ENCODE data around the gene KLHL24. TPM values are rescaled to one million over a fixed set of nuclear protein-coding genes. Genes with fewer than 3 reads are reported as not detected.
"Not testable (repeated sequence)": the region's sequence is repeated elsewhere in the genome, so short reads cannot be mapped to it uniquely, and the experiment has no call there.

The KLHL24 gene, protein sequence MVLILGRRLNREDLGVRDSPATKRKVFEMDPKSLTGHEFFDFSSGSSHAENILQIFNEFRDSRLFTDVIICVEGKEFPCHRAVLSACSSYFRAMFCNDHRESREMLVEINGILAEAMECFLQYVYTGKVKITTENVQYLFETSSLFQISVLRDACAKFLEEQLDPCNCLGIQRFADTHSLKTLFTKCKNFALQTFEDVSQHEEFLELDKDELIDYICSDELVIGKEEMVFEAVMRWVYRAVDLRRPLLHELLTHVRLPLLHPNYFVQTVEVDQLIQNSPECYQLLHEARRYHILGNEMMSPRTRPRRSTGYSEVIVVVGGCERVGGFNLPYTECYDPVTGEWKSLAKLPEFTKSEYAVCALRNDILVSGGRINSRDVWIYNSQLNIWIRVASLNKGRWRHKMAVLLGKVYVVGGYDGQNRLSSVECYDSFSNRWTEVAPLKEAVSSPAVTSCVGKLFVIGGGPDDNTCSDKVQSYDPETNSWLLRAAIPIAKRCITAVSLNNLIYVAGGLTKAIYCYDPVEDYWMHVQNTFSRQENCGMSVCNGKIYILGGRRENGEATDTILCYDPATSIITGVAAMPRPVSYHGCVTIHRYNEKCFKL
- total RNA-seq, result 1 to 10 TPM; 8.0 to 9.2 TPM

GRCh38 chr3:183635431-183636220, at the start of gene KLHL24:
Gene KLHL24 (plus strand): TSS chr3:183635623. CDS start chr3:183650357, 14,734 bp downstream.
- peak within 1 kb of the TSS; percentile 92 for H3K27ac Mint-ChIP-seq
- POLR2A ChIA-PET, result interaction anchor here (0.7 to 5.3 kb wide), 8 partner anchors 29 to 207 kb away, joined by 3 to 47 read pairs (median 3); partner anchors contain the start of genes KLHL6, MCF2L2 and YEATS2
- H3K27me3 Mint-ChIP-seq (ENCODE audit: low read depth), result no peaks in the 10 kb centered on the region
- H3K4me1 Mint-ChIP-seq (ENCODE audit: low read depth), result peaks cover 26% of the 10 kb centered on the region
- H3K4me3 Mint-ChIP-seq, result peak within 1 kb of the TSS; percentile 90
- CTCF ChIA-PET, result interaction anchor here (1.0 to 2.0 kb wide), 10 partner anchors 44 to 249 kb away, joined by 3 to 10 read pairs (median 3); partner anchors contain the start of genes KLHL6, PARL and YEATS2
- DNase-seq (peak; percentile 94), ATAC-seq (peak; percentile 82)
- no peaks in the 10 kb centered on the region for H3K9me3 Mint-ChIP-seq (ENCODE audit: insufficient read depth)
- H3K36me3 Mint-ChIP-seq (ENCODE audit: low read depth), result no peaks in the 10 kb centered on the region

- H3K4me1 Mint-ChIP-seq (ENCODE audit: low read depth), result peaks cover 25% of the 10 kb centered on the region
- ChIA-PET CTCF (interaction anchor here (1.2 to 1.5 kb wide), 2 partner anchors 15 to 31 kb away, joined by 3 to 6 read pairs; partner anchors contain the start of gene KLHL6), POLR2A (interaction anchor here (0.9 to 1.9 kb wide), 2 partner anchors 31 to 49 kb away, joined by 3 to 5 read pairs; partner anchors contain the start of genes KLHL24 and KLHL6)
Measured at GRCh38 chr3:183586477-183586876, 48.9 kb upstream of the KLHL24 start.

GRCh38 chr3:183587336-183587735, 48.1 kb upstream of the KLHL24 start:
- Mint-ChIP-seq H3K27me3 (ENCODE audit: low read depth) (no peaks in the 10 kb centered on the region), H3K27ac (peak overlapping the region; percentile 84), H3K4me1 (ENCODE audit: low read depth) (peaks cover 33% of the 10 kb centered on the region), H3K36me3 (ENCODE audit: low read depth) (no peaks in the 10 kb centered on the region), H3K9me3 (ENCODE audit: insufficient read depth) (no peaks in the 10 kb centered on the region), H3K4me3 (no peak overlapping the region)
- ChIA-PET CTCF (interaction anchor here (0.9 to 1.5 kb wide), 2 partner anchors 27 to 32 kb away, joined by 3 to 6 read pairs; partner anchors contain the start of gene KLHL6), POLR2A (interaction anchor here (0.9 to 1.9 kb wide), 2 partner anchors 32 to 48 kb away, joined by 3 to 5 read pairs; partner anchors contain the start of genes KLHL24 and KLHL6)
- no peak for ATAC-seq
- no peak for DNase-seq

More at GRCh38 chr3:183586477-183586876, 48.9 kb upstream of the KLHL24 start:
- Mint-ChIP-seq H3K27me3 (ENCODE audit: low read depth) (no peaks in the 10 kb centered on the region), H3K36me3 (ENCODE audit: low read depth) (no peaks in the 10 kb centered on the region), H3K4me3 (peak overlapping the region; percentile 30), H3K27ac (peak overlapping the region; percentile 84), H3K9me3 (ENCODE audit: insufficient read depth) (no peaks in the 10 kb centered on the region)
- DNase-seq (peak; percentile 43), ATAC-seq (peak; percentile 87)

DNA sequence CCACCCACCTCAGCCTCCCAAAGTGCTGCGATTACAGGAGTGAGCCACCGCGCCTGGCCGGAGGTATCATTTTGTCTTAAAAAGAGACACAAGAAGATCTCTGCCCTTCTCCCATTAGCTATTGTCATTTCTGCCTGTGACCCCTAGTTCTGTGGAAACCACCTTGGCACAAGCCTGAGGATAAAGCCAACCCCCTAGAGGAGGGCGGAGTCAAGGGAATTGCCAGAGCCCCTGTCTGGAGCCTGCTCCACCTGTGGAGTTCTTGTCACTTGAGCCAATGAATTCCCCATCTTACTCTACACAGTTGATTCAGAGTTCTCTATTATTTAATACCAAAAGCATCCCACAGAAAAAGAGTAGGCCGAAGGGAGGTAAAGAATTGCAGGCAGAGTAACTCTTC, 45.0 kb upstream of the KLHL24 start:
- Mint-ChIP-seq H3K4me3 (no peak overlapping the region), H3K27ac (no peak overlapping the region), H3K9me3 (ENCODE audit: insufficient read depth) (no peaks in the 10 kb centered on the region), H3K4me1 (ENCODE audit: low read depth) (peaks cover 32% of the 10 kb centered on the region), H3K27me3 (ENCODE audit: low read depth) (no peaks in the 10 kb centered on the region), H3K36me3 (ENCODE audit: low read depth) (no peaks in the 10 kb centered on the region)
- DNase-seq, result no peak
- POLR2A ChIA-PET, result no interaction called here
- CTCF ChIA-PET, result interaction anchor here (1.4 to 2.1 kb wide), 3 partner anchors 14 to 177 kb away, joined by 3 to 11 read pairs (median 10); no protein-coding TSS in a partner anchor
- ATAC-seq, result no peak

DNA sequence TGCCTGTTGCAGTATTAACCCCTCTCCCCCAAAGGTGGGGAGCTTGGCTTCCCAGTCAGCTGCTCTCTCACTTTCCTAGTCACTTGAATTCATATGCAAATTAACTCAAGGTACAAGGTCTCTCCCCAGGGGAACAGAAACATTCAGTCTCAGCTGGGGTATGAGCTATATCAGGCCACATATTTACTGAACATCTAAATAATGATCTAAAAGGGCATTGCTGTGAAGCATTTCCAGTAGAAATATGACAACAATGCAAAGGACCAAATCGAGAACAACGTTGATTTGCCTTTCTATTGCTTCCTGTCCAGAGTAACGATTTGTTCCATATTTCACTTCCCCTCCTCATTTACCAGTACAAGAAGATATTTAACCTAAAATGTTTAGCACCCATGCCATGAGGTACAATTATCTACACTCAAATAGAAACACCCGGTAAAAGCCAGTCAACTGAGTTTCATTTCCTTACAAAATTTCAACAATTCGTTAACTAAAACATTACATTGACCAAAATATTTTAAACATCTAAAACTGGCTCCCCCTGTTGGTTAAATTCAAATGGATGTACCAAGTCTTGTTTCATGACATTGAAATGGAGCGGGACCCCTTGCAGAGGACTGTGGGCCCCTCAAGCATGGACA, 43.4 kb upstream of the KLHL24 start:
- Mint-ChIP-seq H3K4me1 (ENCODE audit: low read depth) (peaks cover 20% of the 10 kb centered on the region), H3K4me3 (peak overlapping the region; percentile 44), H3K36me3 (ENCODE audit: low read depth) (no peaks in the 10 kb centered on the region), H3K27ac (peak overlapping the region; percentile 58), H3K27me3 (ENCODE audit: low read depth) (no peaks in the 10 kb centered on the region), H3K9me3 (ENCODE audit: insufficient read depth) (no peaks in the 10 kb centered on the region)
- DNase-seq, result no peak
- ChIA-PET POLR2A (interaction anchor here (0.6 to 2.1 kb wide), 3 partner anchors 36 to 106 kb away, joined by 3 to 11 read pairs (median 4); partner anchors contain the start of genes KLHL24, KLHL6 and YEATS2), CTCF (interaction anchor here (0.6 to 2.6 kb wide), 19 partner anchors 10 to 240 kb away, joined by 3 to 13 read pairs (median 3); no protein-coding TSS in a partner anchor)
- ATAC-seq, result no peak

DNA sequence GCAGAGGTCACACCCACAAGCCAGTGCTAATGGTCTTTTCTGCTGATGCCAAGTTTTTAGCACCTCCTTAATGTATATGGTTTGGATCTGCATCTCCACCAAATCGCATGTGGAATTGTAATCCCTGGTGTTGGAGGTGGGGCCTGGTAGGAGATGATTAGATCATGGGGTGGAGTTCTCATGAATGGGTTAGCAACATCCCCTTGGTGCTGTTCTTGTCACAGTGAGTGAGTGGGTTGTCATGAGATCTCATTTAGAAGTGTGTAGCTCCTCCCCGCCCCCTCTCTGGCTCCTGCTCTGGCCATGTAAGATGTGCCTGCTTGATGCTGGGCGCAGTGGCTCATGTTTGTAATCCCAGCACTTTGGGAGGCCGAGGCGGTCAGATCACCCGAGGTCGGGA, 42.6 kb upstream of the KLHL24 start:
- H3K36me3 Mint-ChIP-seq (ENCODE audit: low read depth), result no peaks in the 10 kb centered on the region
- no peak for DNase-seq
- peaks cover 5% of the 10 kb centered on the region for H3K9me3 Mint-ChIP-seq (ENCODE audit: insufficient read depth)
- peaks cover 13% of the 10 kb centered on the region for H3K4me1 Mint-ChIP-seq (ENCODE audit: low read depth)
- no peaks in the 10 kb centered on the region for H3K27me3 Mint-ChIP-seq (ENCODE audit: low read depth)
- POLR2A ChIA-PET, result interaction anchor here (0.6 to 2.1 kb wide), 2 partner anchors 43 to 105 kb away, joined by 3 to 11 read pairs; partner anchors contain the start of genes KLHL24 and YEATS2
- no peak overlapping the region for H3K4me3 Mint-ChIP-seq
- no peak overlapping the region for H3K27ac Mint-ChIP-seq
- ATAC-seq, result no peak
- CTCF ChIA-PET, result interaction anchor here (0.6 to 2.6 kb wide), 5 partner anchors 52 to 128 kb away, joined by 3 to 13 read pairs (median 3); no protein-coding TSS in a partner anchor

DNA sequence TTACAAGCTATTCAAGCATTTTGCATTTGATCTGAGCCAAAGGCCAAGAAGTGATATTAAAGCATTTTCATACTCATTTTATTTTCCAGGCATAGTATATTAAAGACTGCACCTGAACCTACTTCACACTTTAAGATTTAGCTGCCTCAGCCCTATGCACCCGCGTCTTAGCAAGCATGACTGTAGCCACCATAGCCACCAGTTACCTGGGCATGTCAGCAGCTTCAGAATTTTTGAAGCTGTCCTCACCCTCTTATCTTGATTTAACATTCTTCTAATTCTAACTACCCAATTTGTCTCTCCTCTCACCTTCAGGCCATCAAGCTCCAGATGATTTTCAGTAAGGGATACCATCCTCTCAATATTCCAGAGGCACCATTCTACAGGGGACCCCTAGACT, 40.8 kb upstream of the KLHL24 start:
- Mint-ChIP-seq H3K27ac (no peak overlapping the region), H3K4me1 (ENCODE audit: low read depth) (peaks cover 8% of the 10 kb centered on the region), H3K36me3 (ENCODE audit: low read depth) (no peaks in the 10 kb centered on the region), H3K9me3 (ENCODE audit: insufficient read depth) (peaks cover 17% of the 10 kb centered on the region), H3K4me3 (no peak overlapping the region), H3K27me3 (ENCODE audit: low read depth) (no peaks in the 10 kb centered on the region)
- ChIA-PET POLR2A (no interaction called here), CTCF (interaction anchor here (0.9 to 1.5 kb wide), 2 partner anchors 172 to 252 kb away, joined by 3 to 7 read pairs; no protein-coding TSS in a partner anchor)
- no peak for DNase-seq
- ATAC-seq, result no peak

- Mint-ChIP-seq H3K4me3 (no peak overlapping the region), H3K27ac (no peak overlapping the region), H3K27me3 (ENCODE audit: low read depth) (no peaks in the 10 kb centered on the region), H3K36me3 (ENCODE audit: low read depth) (no peaks in the 10 kb centered on the region), H3K4me1 (ENCODE audit: low read depth) (no peaks in the 10 kb centered on the region), H3K9me3 (ENCODE audit: insufficient read depth) (peaks cover 17% of the 10 kb centered on the region)
- DNase-seq (no peak), ATAC-seq (no peak)
- ChIA-PET CTCF (no interaction called here), POLR2A (no interaction called here)
Measured at GRCh38 chr3:183597959-183598358, 37.5 kb upstream of the KLHL24 start.

DNA sequence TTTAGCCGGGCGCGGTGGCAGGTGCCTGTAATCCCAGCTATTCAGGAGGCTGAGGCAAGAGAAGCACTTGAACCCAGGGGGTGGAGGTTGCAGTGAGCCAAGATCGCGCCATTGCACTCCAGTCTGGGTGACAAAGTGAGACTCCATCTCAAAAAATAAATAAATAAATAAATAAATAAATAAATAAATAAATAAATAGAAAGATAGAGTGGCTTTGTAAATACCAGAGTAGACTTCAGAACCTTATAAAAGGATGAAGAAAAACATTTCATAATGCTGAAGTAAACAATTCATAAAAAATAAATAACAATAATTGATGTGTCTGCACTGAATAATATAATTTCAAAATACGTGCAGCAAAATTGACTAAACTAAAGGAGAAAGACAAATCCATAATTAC, 24.1 kb upstream of the KLHL24 start:
- CTCF ChIA-PET; DNase-seq; H3K4me1 Mint-ChIP-seq (ENCODE audit: low read depth); H3K27me3 Mint-ChIP-seq (ENCODE audit: low read depth); H3K9me3 Mint-ChIP-seq (ENCODE audit: insufficient read depth); H3K36me3 Mint-ChIP-seq (ENCODE audit: low read depth); POLR2A ChIA-PET; H3K4me3 Mint-ChIP-seq; H3K27ac Mint-ChIP-seq; ATAC-seq: not testable (repeated sequence)

DNA sequence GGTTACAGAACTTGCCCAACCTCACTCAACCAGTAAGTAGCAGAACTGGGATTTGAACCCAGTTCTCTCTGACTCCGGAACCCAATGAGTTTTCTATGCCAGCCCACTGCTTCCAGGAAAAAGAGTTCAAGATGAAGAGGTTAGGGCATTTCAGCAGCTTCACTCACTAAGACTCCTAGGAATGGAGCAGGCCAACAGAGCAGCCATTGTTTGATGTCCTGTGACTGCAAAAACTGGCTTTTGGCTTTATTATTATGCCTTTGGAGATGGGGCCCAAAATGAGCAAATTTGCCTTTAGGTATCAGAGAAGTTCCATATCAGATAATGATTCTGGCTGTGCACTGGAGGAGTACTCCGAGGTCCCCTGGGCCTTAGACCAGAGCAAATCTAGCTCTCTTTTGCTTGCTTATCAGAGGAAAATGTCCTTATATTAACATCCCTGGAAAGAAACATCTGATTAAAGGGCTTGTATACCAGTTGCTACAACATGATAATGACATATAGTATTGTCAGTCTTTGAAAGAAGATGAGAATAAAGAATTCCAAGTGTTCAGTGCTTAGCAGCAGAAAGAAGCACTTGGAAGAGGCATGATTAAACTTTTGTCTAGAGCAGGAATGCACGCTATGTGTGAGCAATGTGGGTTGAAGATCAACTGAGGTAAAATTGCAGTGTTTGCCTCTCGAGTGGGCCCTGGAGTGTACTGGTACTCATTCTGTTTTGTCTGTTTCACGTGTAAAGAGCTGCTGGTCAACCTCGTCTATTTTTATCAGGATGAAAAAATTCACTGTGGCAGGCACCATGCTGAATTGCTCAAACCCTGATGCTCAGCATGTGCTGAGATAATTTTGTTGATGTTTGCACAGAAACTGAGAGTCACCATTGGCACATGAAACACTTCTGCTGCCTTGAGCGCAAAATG, 21.8 kb upstream of the KLHL24 start:
- no peak for ATAC-seq
- CTCF ChIA-PET, result no interaction called here
- Mint-ChIP-seq H3K4me1 (ENCODE audit: low read depth) (no peaks in the 10 kb centered on the region), H3K9me3 (ENCODE audit: insufficient read depth) (no peaks in the 10 kb centered on the region), H3K36me3 (ENCODE audit: low read depth) (no peaks in the 10 kb centered on the region), H3K4me3 (no peak overlapping the region), H3K27me3 (ENCODE audit: low read depth) (peaks cover 9% of the 10 kb centered on the region), H3K27ac (no peak overlapping the region)
- POLR2A ChIA-PET, result no interaction called here
- no peak for DNase-seq

All from activated CD8-positive, alpha-beta T cell treated with anti-CD3 and anti-CD28 coated beads, Interleukin-2, amount 10 ng/mL, durations not matched to agents 7 days and 5 days (primary cell).